Gastroesophageal sphincter (tissue), 4 donors: Measurements from ENCODE around the gene HSPA1A. TPM values are rescaled to one million over a fixed set of nuclear protein-coding genes. Genes with fewer than 3 reads are reported as not detected.

ENCODE experiments used
- ATAC-seq: fragments of 150-250 bp; one replicate; pipeline ENCODE4 v1.9.1; 2016; ENCODE audit warnings: mild to moderate bottlenecking, moderate library complexity
- H3K27ac ChIP-seq, 4 donors: fragments of 200-600 bp; sonication (generic) in 3 of 4; 1 replicate in 3 of 4; 2 replicates in 1 of 4; pipeline ENCODE4 v1.5.1; 2016 to 2019
- H3K27me3 ChIP-seq: fragments of 200-600 bp; sonication (generic); one replicate; pipeline ENCODE4 v1.5.1; 2019
- H3K36me3 ChIP-seq, 2 donors: fragments of 200-600 bp; sonication (generic); one replicate each; pipeline ENCODE4 v1.5.1; 2019; ENCODE audit warnings: control low read depth in 1 of 2
- H3K4me1 ChIP-seq, 3 donors: fragments of 200-600 bp; sonication (generic); 1 replicate in 2 of 3; 2 replicates in 1 of 3; pipeline ENCODE4 v1.5.1; 2016 to 2019; ENCODE audit warnings: control low read depth in 2 of 3
- H3K4me3 ChIP-seq, 2 donors: fragments of 200-600 bp; sonication (generic); one replicate each; pipeline ENCODE4 v1.5.1; 2019; ENCODE audit warnings: mild to moderate bottlenecking in 1 of 2, moderate library complexity in 1 of 2
- H3K9me3 ChIP-seq, 3 donors: fragments of 200-600 bp; sonication (generic); one replicate each; pipeline ENCODE4 v1.5.1; 2017 to 2019; ENCODE audit warnings: control low read depth in 2 of 3
- EP300 ChIP-seq: sonication (generic); formaldehyde crosslinking; IDR thresholded peaks from one replicate; pipeline ENCODE4 v1.6.1; 2017; ENCODE audit warnings: antibody characterized with exemption, mild to moderate bottlenecking
- POLR2A ChIP-seq, 2 donors: fragments of 450-650 bp; IDR thresholded peaks; one replicate each; pipeline ENCODE4 v1.6.1; 2017; ENCODE audit warnings: antibody characterized with exemption in 2 of 2, mild to moderate bottlenecking in 2 of 2, moderate library complexity in 1 of 2
- POLR2AphosphoS5 ChIP-seq: sonication (generic); formaldehyde crosslinking; IDR thresholded peaks from one replicate; pipeline ENCODE4 v1.6.1; 2017; ENCODE audit warnings: antibody characterized with exemption
- WGBS, 2 donors: methylation state at CpG; one replicate each; pipeline ENCODE4 v1.1.5; 2018; ENCODE audit warnings: low coverage in 1 of 2; 5-methylcytosine and 5-hydroxymethylcytosine counted together
- total RNA-seq, 4 donors: library from RNA; depleted of rRNA; stranded (reverse); fragments of >200 nt; gene quantifications; one replicate each; pipeline ENCODE4 v1.1.0, GENCODE V29; 2016
- TF ChIP-seq, protein P1 (sequence below), 4 experiments: fragments of 200-600 bp in 2 of 4; fragments of 450-650 bp in 2 of 4; sonication (generic) in 1 of 4; IDR thresholded peaks; one replicate each; pipeline ENCODE4 v1.5.1; 2017 to 2019; ENCODE audit warnings: antibody characterized with exemption in 4 of 4, mild to moderate bottlenecking in 2 of 4, moderate library complexity in 2 of 4

HSPA1A gene
- total RNA-seq, 4 donors from 2014 or later: 287 to 496 (median 351) TPM

DNA sequence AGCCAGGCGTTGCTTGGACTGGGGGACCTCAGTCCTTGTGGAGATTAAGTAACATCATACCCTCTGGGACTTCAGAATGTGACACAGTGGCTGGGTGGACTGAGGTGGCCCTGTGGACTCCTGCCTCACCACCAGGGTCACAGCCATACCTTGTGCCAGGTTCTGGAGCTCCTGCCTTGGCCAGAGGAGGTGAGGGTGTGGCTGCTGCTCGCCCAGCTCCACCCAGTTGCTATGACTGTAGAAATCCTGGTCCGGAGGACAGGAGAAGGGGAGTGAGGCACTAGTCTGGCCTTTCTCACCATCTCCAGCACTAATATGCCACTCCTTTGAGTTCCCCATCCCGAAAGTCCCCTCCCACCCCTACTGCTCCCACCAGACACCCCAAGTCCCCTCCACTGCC lies 40.2 kb upstream of the HSPA1A start:
- Histone ChIP-seq H3K36me3 (peaks cover 0 to 23% of the 10 kb centered on the region in 2 donors), H3K27me3 (no peaks in the 10 kb centered on the region), H3K27ac (no peak overlapping the region), H3K9me3 (no peaks in the 10 kb centered on the region), H3K4me3 (no peak overlapping the region), H3K4me1 (peaks cover 0 to 14% (median 10%) of the 10 kb centered on the region in 3 donors)
- no peak for ATAC-seq
- WGBS, 2 donors: 87% methylated on average over 3 of the region's 4 CpGs; no CpG with 5 or more reads in 1 of the 2 donors
- no peak for TF ChIP-seq POLR2A (IDR thresholded peaks at IDR 0.05)
- TF ChIP-seq EP300: no peak
- TF ChIP-seq, protein P1, sequence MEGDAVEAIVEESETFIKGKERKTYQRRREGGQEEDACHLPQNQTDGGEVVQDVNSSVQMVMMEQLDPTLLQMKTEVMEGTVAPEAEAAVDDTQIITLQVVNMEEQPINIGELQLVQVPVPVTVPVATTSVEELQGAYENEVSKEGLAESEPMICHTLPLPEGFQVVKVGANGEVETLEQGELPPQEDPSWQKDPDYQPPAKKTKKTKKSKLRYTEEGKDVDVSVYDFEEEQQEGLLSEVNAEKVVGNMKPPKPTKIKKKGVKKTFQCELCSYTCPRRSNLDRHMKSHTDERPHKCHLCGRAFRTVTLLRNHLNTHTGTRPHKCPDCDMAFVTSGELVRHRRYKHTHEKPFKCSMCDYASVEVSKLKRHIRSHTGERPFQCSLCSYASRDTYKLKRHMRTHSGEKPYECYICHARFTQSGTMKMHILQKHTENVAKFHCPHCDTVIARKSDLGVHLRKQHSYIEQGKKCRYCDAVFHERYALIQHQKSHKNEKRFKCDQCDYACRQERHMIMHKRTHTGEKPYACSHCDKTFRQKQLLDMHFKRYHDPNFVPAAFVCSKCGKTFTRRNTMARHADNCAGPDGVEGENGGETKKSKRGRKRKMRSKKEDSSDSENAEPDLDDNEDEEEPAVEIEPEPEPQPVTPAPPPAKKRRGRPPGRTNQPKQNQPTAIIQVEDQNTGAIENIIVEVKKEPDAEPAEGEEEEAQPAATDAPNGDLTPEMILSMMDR (IDR thresholded peaks at IDR 0.05): no peak
- TF ChIP-seq POLR2AphosphoS5: no peak

DNA sequence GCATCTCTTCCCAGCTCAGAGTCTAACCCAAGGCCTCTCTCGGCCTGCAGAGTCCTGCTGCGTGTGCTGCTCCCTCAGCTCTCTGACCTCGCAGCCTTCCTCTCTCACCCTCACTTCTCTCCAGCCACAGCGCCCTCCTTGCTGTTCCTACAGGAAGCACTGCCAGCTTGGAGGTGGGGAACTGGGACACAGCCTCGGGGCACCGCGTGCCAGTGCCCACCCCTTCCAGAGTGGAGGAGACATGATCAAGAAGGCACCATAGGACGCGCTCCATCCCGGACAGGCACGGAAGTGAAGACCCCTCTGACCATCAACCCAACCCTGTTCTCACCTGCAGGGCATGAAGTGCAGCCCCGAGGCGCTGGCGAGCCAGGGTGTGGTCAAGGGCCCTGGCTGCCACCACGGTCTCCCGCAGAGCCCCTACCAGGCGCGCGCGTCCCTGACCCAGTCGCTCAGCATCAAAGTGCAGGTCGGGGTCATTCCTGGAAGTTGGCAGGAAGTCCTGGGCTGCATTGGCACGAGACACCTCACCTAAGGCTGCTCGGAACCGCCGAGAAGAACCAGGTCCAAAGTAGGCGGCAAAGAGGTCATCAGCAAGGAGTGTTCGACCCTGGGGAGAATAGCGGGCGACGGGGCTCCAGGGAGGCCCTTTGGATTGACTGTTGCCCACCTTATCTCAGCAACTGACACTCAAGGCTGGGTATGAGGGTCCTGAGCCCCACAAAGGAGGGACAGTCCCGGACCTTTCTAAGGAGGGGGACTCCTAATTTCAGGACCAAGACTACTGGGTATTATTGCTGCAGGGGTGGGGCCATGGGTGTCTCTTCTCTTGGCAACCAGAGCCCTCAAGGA lies 39.5 kb upstream of the HSPA1A start:
- H3K27me3 ChIP-seq: no peaks in the 10 kb centered on the region
- 89 to 100% methylated on average over 1 to 14 of the region's 32 CpGs for WGBS, 2 donors
- TF ChIP-seq POLR2A (IDR thresholded peaks at IDR 0.05): no peak
- TF ChIP-seq, protein P1 (IDR thresholded peaks at IDR 0.05): no peak
- TF ChIP-seq POLR2AphosphoS5: no peak
- TF ChIP-seq EP300: no peak
- peaks cover 0 to 30% of the 10 kb centered on the region in 2 donors for H3K36me3 ChIP-seq
- no peak overlapping the region for H3K4me3 ChIP-seq
- H3K27ac ChIP-seq: peak overlapping the region in 1 of 4 donors; percentile 53
- peaks cover 0 to 14% (median 10%) of the 10 kb centered on the region in 3 donors for H3K4me1 ChIP-seq
- H3K9me3 ChIP-seq: no peaks in the 10 kb centered on the region
- no peak for ATAC-seq

DNA sequence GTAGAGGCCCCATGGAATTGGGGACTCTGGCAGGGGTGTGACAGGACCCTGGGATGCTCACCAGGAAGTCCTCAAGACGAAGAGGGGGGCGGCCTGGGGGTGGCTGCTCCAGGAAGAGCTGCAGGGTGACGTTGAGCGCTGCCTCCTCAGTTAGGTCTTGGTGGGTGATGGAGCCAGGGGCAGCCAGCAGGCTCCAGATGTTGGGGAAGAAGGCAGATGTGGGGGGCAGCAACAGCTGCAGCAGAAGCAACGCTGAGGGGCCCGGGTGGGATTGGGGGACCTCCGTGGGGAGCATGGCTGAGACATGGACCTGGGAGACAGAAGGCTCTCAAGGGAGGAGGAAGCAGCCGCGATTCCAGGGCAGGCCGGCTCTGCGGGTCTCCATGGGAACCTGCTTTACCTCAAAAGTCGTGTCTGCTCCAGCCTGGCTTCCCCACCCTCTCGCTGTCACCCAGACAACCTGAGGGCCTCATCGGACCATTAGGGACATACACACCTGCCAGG lies 38.8 kb upstream of the HSPA1A start:
- H3K4me1 ChIP-seq: peaks cover 0 to 14% (median 10%) of the 10 kb centered on the region in 3 donors
- 21% methylated on average over 6 of the region's 14 CpGs; no CpG with 5 or more reads in 1 of the 2 donors for WGBS, 2 donors
- no peaks in the 10 kb centered on the region for H3K27me3 ChIP-seq
- no peaks in the 10 kb centered on the region for H3K9me3 ChIP-seq
- peaks cover 0 to 37% of the 10 kb centered on the region in 2 donors for H3K36me3 ChIP-seq
- no peak for TF ChIP-seq POLR2A (IDR thresholded peaks at IDR 0.05)
- TF ChIP-seq EP300: no peak
- no peak for TF ChIP-seq POLR2AphosphoS5
- TF ChIP-seq, protein P1 (IDR thresholded peaks at IDR 0.05): no peak
- H3K27ac ChIP-seq: peak overlapping the region in 2 of 4 donors; percentile 7 to 53
- no peak for ATAC-seq
- peak overlapping the region in 1 of 2 donors; percentile 8 for H3K4me3 ChIP-seq

DNA sequence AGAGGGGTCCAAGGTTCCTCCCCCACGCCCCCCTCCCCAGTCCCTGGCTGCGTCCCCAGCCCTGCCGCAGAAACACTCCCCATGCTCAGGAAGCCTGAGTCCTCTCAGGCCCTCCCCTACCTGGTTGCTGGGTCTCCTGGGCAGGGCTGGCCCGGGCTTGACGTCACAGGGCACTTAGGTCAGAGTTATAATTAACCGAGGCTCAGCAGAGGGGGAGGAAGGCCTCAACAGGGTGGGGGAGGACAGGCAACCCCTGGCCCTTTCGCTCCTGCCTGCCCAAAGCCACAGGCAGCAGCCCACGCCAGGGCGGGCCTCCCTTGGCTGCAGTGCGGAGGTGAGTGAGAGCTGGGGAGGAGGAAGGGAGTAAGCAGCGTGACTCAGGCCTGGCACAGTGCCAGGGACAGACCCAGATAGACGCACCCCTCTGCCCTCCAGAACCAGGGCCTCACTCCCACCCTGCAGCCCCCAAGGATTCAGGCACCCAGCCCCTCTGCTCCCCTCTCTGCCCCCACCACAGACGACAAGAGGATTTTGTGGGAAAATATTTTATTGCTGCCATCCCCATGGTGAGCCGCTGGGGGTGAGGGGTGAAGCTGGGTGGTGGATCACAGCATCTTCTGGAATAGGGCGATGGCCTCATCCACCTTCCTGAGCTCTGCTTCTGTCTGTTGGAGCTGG lies 38.2 kb upstream of the HSPA1A start, which contains the start of gene VWA7:
Gene VWA7, minus strand, starts transcription at position 340 of the 678 bp plus-strand sequence. CDS start 549 bp downstream, outside the sequence.
- Histone ChIP-seq H3K9me3 (no peaks in the 10 kb centered on the region), H3K27me3 (no peaks in the 10 kb centered on the region), H3K27ac (peak within 1 kb of the TSS in 2 of 4 donors; percentile 7 to 53), H3K4me1 (peaks cover 0 to 14% (median 10%) of the 10 kb centered on the region in 3 donors), H3K36me3 (peaks cover 0 to 43% of the 10 kb centered on the region in 2 donors), H3K4me3 (peak within 1 kb of the TSS in 1 of 2 donors; percentile 8)
- peak; percentile 34 for ATAC-seq
- WGBS, 2 donors: 5 to 80% methylated on average over 1 to 6 of the region's 15 CpGs
- TF ChIP-seq POLR2A (IDR thresholded peaks at IDR 0.05): no peak
- peak; percentile 44 for TF ChIP-seq POLR2AphosphoS5

DNA sequence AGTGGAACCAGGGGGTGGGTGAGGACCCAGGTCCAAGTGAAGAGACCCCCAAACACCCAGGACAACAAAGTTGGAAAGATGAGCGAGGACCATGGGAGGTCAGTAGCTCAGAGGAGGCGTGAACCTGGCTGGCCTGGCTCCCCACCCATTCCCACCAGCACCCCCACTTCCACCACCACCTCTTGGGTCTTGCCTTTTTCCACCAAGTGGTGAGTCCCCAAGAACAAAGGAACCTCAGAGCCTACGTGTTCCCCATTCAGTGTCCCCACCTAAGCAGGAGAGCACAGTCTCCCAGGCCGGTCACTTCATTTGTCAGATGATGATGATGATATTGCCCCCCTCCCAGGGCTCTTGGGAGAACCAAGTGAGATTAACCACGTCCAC lies 37.7 kb upstream of the HSPA1A start:
- H3K9me3 ChIP-seq: no peaks in the 10 kb centered on the region
- peak overlapping the region in 1 of 4 donors; percentile 53 for H3K27ac ChIP-seq
- ATAC-seq: no peak
- peaks cover 0 to 48% of the 10 kb centered on the region in 2 donors for H3K36me3 ChIP-seq
- H3K27me3 ChIP-seq: no peaks in the 10 kb centered on the region
- TF ChIP-seq, protein P1 (IDR thresholded peaks at IDR 0.05): no peak
- TF ChIP-seq POLR2AphosphoS5: no peak
- TF ChIP-seq EP300: no peak
- no peak for TF ChIP-seq POLR2A (IDR thresholded peaks at IDR 0.05)
- 100% methylated on average over 1 to 3 of the region's 5 CpGs for WGBS, 2 donors
- peaks cover 0 to 14% (median 10%) of the 10 kb centered on the region in 3 donors for H3K4me1 ChIP-seq
- no peak overlapping the region for H3K4me3 ChIP-seq
